Measurements from ENCODE around the gene HLF. TPM values are rescaled to one million over a fixed set of nuclear protein-coding genes. Genes with fewer than 3 reads are reported as not detected.

Gene HLF
- total RNA-seq, 2 donors from 2014 or later = 0.11 to 1.8 TPM

DNA sequence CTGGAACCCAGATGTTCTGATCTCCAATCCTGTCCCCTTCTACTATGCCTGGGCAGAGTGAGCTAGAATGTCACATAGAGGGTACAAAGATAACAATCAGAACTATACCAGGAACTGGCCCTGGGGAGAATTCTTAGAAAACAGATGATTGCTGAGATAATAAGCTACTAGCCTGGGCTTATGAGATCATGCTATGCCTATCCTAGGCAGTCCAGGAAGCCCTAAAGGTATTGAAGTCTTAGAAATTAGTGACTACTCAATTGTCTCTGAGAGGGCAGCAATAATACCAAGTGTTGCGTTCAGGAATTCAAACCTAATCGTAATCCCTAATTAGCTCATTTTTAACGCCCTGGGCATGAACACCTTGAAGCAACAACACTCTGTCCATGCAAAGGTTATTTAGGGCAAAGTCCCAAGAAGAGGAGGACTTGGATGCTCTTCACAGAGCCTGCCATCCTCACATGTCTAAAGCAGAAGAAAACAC, 79.8 kb downstream of the HLF start:
- Mint-ChIP-seq H3K36me3 (peaks cover 5 to 11% of the 10 kb centered on the region in 2 donors), H3K9me3 (peaks cover 5 to 6% of the 10 kb centered on the region in 2 donors), H3K27ac (peak overlapping the region; percentile 25 to 54)

DNA sequence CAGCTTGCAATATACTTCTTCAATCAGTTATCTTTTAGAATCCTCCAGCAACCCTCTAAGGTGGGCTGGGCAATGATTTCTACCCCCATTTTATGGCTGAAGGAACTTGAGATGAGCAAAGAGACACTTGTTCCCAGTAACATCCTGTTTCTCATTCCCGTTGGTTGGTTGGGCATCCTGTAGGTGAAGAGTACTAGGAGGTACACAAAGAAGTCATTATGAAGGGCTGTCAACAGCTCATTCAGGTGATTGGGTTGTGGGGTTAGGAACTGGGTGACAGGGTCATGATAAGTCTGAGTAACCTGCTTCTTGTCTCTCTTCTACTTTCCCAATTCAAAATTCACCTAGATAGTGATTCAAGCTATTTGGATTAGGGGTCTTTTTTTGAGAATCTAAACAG, 80.4 kb downstream of the HLF start:
- Mint-ChIP-seq H3K9me3 (peaks cover 5 to 6% of the 10 kb centered on the region in 2 donors), H3K36me3 (peaks cover 5 to 11% of the 10 kb centered on the region in 2 donors), H3K27ac (peak overlapping the region in 1 of 2 donors; percentile 54)
- ATAC-seq (no peak), DNase-seq (ENCODE audit: low spot score in 2 of 2) (no peak)

More for the DNA sequence above, 79.8 kb downstream of the HLF start:
- ATAC-seq (peak; percentile 84 to 90), DNase-seq (ENCODE audit: low spot score in 2 of 2) (peak in 1 of 2 donors; percentile 38)

GRCh38 chr17:55346658-55347057, 81.9 kb downstream of the HLF start:
- Mint-ChIP-seq H3K27ac (no peak overlapping the region), H3K9me3 (peaks cover 5 to 6% of the 10 kb centered on the region in 2 donors), H3K36me3 (peaks cover 5 to 11% of the 10 kb centered on the region in 2 donors)
- DNase-seq (ENCODE audit: low spot score in 2 of 2) (no peak), ATAC-seq (no peak)

- DNase-seq (ENCODE audit: low spot score in 2 of 2) = no peak
- Mint-ChIP-seq H3K27ac (no peak overlapping the region), H3K9me3 (peaks cover 5 to 6% of the 10 kb centered on the region in 2 donors), H3K36me3 (peaks cover 5 to 11% of the 10 kb centered on the region in 2 donors)
- ATAC-seq = no peak
These were observed 82.6 kb downstream of the HLF start for GRCh38 chr17:55347341-55347740.

DNA sequence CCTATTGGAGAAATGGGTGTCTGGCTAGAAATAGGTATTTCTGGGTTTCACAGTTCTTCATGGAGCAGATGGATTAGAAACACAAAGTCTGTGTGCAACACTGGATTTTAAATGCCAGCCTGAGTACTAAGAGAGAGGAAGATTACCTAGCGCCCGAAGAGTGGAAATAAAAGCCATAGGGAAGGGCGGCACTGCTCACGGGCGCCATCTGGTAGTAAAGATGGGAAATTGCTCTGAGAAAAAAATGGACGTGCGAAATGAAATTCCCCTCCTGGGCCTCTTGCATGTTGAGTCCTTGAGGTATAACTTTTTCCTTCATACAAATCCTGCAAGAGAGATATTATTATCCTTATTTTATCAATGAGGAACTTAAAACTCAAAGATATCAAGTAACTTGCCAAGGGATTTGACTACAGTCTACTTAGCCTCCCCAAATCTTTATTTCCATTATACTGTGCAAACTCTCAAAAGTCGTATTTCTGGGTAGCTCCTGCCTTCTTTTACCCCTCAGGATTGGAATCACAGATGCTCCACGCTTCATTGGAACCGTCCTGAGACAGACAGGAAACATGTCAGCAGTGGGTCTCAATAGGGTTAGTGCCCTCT, 84.1 kb downstream of the HLF start:
- Mint-ChIP-seq H3K36me3 (peaks cover 5 to 11% of the 10 kb centered on the region in 2 donors), H3K9me3 (peaks cover 5 to 6% of the 10 kb centered on the region in 2 donors), H3K27ac (no peak overlapping the region)
- peak in 1 of 2 donors; percentile 44 for DNase-seq (ENCODE audit: low spot score in 2 of 2)
- ATAC-seq = no peak

- H3K36me3 Mint-ChIP-seq = peaks cover 0 to 5% of the 10 kb centered on the region in 2 donors
- peaks cover 0 to 3% of the 10 kb centered on the region in 2 donors for H3K9me3 Mint-ChIP-seq
- H3K27ac Mint-ChIP-seq = no peak overlapping the region
- no peak for DNase-seq (ENCODE audit: low spot score in 2 of 2)
- no peak for ATAC-seq
These were observed 86.1 kb downstream of the HLF start for GRCh38 chr17:55350825-55351205.

DNA sequence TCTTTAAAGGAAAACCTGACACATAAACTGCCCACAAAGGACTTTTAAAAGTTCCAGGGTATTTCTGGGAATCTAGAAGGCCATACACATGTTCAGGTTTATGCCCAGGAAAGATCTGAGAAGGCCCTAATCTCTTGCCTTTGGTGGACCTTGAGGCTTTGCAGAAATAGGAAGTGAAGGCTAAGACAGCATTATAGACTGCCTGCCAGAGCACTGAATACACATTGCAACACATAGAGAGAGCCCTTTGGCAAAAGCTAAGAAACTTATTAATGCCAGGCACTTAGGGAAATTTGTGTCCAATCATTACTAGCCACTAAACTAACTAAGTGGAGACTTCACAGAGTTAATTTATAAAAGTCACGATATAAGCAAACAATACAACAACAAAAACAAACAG, 86.5 kb downstream of the HLF start:
- Mint-ChIP-seq H3K36me3 (peaks cover 0 to 5% of the 10 kb centered on the region in 2 donors), H3K27ac (no peak overlapping the region), H3K9me3 (peaks cover 0 to 3% of the 10 kb centered on the region in 2 donors)
- no peak for ATAC-seq
- no peak for DNase-seq (ENCODE audit: low spot score in 2 of 2)

DNA sequence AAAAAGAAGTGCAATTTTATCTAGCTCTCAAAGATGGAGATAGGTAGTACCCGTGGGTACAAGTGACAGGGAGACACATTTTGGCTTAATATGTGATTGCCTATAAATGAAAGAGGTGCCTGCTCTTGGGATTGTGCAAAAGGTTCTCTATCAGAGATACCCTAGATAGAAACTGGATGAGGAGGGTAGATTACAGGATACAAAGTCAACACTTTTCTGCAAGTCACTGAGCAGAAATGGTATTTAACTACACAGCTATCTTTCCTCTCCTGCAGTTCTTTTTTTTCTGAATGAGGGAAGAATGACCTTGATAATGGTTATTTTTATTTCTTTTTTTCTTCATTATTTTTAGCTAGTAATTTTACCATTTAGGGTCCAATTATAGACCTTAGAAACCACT, 89.2 kb downstream of the HLF start:
- H3K27ac Mint-ChIP-seq = no peak overlapping the region
- no peaks in the 10 kb centered on the region for H3K36me3 Mint-ChIP-seq
- no peaks in the 10 kb centered on the region for H3K9me3 Mint-ChIP-seq
- no peak for ATAC-seq
- no peak for DNase-seq (ENCODE audit: low spot score in 2 of 2)

- Mint-ChIP-seq H3K27ac (no peak overlapping the region), H3K9me3 (no peaks in the 10 kb centered on the region), H3K36me3 (no peaks in the 10 kb centered on the region)
- DNase-seq (ENCODE audit: low spot score in 2 of 2) (no peak), ATAC-seq (no peak)
These were observed 90.2 kb downstream of the HLF start for GRCh38 chr17:55354941-55355340.

DNA sequence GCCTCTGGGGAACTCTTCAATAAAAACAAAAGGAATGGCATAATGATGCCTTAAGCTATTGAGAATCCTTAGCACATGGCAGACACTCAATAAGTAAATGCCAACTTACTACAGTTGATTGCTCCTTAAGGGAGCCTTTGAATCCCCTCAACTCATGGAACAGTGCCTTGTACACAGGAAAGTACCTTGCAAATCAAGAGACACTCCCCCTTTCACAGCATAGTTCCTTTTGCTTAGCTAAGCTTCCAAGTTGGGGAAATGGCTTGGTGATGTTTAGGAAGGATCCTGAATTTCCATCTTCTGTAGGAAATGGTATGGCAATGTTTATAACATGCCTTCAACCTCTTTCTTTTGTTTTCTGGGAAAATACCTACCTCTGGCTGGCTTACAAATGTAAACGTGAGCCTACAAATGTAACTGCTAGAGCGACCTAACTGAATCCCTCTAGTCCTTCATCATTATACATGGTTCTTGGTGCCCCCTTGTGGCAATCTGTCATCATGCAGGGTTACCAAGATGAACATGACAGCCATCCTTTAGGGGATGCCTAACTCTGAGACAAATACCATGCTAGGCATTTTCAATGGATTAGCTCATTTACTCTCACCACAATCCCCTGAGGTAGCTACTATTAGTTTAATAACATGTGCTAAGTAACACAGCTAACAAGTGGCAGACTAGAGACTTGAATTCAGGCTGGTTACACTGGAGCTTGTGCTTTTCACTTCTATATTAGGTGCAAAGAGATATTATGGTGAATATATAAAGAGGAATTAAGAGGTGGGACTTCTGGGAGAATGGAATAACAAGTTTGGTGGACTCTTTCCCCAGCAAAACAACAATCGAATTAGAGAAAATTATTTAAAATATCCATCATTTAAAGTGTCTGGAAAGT, 91.9 kb downstream of the HLF start:
- H3K9me3 Mint-ChIP-seq = peaks cover 9 to 10% of the 10 kb centered on the region in 2 donors
- peaks cover 10 to 13% of the 10 kb centered on the region in 2 donors for H3K36me3 Mint-ChIP-seq
- ATAC-seq (peak; percentile 75 to 86), DNase-seq (ENCODE audit: low spot score in 2 of 2) (peak in 1 of 2 donors; percentile 74)
- no peak overlapping the region for H3K27ac Mint-ChIP-seq

DNA sequence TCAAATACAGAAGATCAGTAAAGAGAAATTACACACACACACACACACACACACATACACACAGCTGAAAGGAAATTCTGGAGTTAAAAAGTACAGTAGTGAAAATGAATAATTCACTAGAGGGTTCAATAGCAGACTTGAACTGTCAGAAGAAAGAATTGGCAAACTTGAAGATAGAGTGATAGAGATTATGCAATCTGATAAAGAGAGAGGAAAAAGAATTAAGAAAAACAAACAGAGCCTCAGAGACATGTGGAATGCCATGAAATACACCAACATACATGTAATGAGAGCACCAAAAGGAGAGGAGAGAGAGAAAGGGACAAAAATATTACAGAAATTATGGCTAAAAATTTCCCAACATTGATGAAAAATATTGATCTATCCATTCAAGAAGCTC, 96.2 kb downstream of the HLF start:
- peaks cover 9 to 14% of the 10 kb centered on the region in 2 donors for H3K9me3 Mint-ChIP-seq
- no peak for ATAC-seq
- no peak for DNase-seq (ENCODE audit: low spot score in 2 of 2)
- H3K27ac Mint-ChIP-seq = peak overlapping the region in 1 of 2 donors; percentile 66
- peaks cover 10 to 13% of the 10 kb centered on the region in 2 donors for H3K36me3 Mint-ChIP-seq

- no peak overlapping the region for H3K27ac Mint-ChIP-seq
- peaks cover 9 to 14% of the 10 kb centered on the region in 2 donors for H3K9me3 Mint-ChIP-seq
- no peak for ATAC-seq
- no peak for DNase-seq (ENCODE audit: low spot score in 2 of 2)
- H3K36me3 Mint-ChIP-seq = peaks cover 10 to 13% of the 10 kb centered on the region in 2 donors
These were observed 98.3 kb downstream of the HLF start for GRCh38 chr17:55363033-55363432.

- Mint-ChIP-seq H3K36me3 (peaks cover 4% of the 10 kb centered on the region in 2 donors), H3K27ac (no peak overlapping the region), H3K9me3 (peaks cover 3 to 8% of the 10 kb centered on the region in 2 donors)
- DNase-seq (ENCODE audit: low spot score in 2 of 2) (no peak), ATAC-seq (no peak)
These were observed 101.3 kb downstream of the HLF start for GRCh38 chr17:55366020-55366481.

DNA sequence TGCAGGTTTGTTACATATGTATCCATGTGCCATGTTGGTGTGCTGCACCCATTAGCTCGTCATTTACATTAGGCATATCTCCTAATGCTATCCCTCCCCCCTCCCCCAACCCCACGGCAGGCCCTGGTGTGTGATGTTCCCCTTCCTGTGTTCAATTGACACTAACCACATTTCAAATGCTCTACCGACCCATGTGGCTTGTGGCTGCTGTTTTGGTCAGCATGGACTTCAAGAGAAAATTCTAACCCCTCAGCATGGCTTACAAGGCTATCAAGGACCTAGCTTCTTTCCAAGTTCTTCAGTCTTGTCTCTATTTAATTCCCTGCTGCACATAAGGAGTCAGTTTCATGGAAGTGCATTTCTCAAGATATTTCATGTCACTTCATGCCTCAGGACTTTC, 103.9 kb downstream of the HLF start:
- peaks cover 8 to 10% of the 10 kb centered on the region in 2 donors for H3K9me3 Mint-ChIP-seq
- H3K36me3 Mint-ChIP-seq = peaks cover 10 to 15% of the 10 kb centered on the region in 2 donors
- ATAC-seq = no peak
- H3K27ac Mint-ChIP-seq = no peak overlapping the region
- no peak for DNase-seq (ENCODE audit: low spot score in 2 of 2)

All from activated naive CD4-positive, alpha-beta T cell treated with anti-CD3 and anti-CD28 coated beads, Interleukin-2, amount 50 U/mL, for 72 hours (primary cell).